ENCODE results near the gene RPL37A. TPM values are rescaled to one million over a fixed set of nuclear protein-coding genes. Genes with fewer than 3 reads are reported as not detected.

The RPL37A gene
- total RNA-seq, 4 donors from 2014 or later, result 59.1 to 1,456 (median 761) TPM

DNA sequence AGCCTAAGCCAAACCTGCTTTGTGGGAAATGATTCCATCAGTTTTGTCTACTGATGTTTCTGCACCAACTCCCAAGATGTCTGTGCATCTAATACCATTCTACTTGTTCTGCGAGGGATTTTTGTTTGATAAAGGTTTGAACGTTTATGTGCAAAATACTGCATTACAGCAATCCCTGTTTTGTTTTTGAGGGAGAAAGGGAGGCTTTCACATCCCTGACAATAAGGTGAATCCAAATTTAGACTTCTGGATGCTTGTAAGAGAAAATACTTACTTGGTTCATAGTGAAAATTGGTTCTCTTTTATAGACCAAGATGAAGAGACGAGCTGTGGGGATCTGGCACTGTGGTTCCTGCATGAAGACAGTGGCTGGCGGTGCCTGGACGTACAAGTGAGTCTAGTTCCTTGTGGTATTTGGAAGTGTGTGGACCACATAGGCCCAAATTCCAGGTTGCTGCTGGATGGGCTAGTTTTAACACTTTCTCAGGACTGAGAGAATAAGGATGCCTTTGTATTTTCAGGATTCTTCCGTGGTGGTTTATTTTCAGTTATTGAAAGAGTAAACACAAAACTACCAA lies 1.1 kb downstream of the RPL37A start:
- no peak for DNase-seq
- 7 to 11% methylated on average over 6 of the region's 6 CpGs for WGBS, 2 donors (ENCODE audit: low coverage in 1 of 2)

DNA sequence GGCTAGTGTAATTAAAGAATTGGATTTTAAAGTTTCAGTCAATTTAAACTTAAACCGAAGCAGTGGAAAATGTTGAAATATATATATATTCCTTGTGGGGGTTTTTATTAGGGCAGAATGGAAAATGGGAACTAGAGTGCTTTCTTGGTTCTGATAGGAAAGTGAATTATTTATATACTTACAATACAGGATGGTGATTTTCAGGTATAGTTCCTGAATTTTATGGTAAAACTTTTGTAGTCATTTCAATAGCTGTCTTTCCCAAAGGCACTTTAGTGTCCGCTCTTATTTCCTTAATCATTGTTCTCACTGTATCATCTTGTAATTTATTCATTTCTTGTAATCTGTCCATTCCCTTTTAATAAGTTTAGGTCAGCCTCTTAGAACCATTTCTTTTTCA lies 1.9 kb downstream of the RPL37A start:
- Histone ChIP-seq H3K4me1 (peaks cover 15 to 53% (median 40%) of the 10 kb centered on the region in 4 donors), H3K36me3 (peaks cover 0 to 34% (median 15%) of the 10 kb centered on the region in 4 donors), H3K27me3 (no peaks in the 10 kb centered on the region), H3K9me3 (no peaks in the 10 kb centered on the region), H3K4me3 (peak overlapping the region in 1 of 4 donors; percentile 73), H3K27ac (peak overlapping the region in 3 of 4 donors; percentile 85)
- no peak for DNase-seq
- in situ Hi-C loops (cut with MboI; ENCODE audit: low pct_ligation_motif_present in 1 of 4, low pct_unique_long_range_greater_than_20kb in 1 of 4, low sequenced_read_pairs in 3 of 4), result no loop called here
- intact Hi-C loops (cut with DNase I; ENCODE audit: low total_unique reads), result no loop called here
- no peak for TF ChIP-seq POLR2AphosphoS5 (IDR thresholded peaks at IDR 0.05)
- TF ChIP-seq POLR2A (IDR thresholded peaks at IDR 0.05), result no peak
- no peak for TF ChIP-seq EP300 (IDR thresholded peaks at IDR 0.05; ENCODE audit: low read depth)
- TF ChIP-seq, protein P1, sequence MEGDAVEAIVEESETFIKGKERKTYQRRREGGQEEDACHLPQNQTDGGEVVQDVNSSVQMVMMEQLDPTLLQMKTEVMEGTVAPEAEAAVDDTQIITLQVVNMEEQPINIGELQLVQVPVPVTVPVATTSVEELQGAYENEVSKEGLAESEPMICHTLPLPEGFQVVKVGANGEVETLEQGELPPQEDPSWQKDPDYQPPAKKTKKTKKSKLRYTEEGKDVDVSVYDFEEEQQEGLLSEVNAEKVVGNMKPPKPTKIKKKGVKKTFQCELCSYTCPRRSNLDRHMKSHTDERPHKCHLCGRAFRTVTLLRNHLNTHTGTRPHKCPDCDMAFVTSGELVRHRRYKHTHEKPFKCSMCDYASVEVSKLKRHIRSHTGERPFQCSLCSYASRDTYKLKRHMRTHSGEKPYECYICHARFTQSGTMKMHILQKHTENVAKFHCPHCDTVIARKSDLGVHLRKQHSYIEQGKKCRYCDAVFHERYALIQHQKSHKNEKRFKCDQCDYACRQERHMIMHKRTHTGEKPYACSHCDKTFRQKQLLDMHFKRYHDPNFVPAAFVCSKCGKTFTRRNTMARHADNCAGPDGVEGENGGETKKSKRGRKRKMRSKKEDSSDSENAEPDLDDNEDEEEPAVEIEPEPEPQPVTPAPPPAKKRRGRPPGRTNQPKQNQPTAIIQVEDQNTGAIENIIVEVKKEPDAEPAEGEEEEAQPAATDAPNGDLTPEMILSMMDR (IDR thresholded peaks at IDR 0.05), result no peak
- WGBS, 2 donors (ENCODE audit: low coverage in 1 of 2), result 80 to 81% methylated on average over 2 of the region's 2 CpGs

More for the DNA sequence above, 1.1 kb downstream of the RPL37A start:
- Histone ChIP-seq H3K27ac (peak overlapping the region; percentile 83 to 85 (median 85)), H3K9me3 (no peaks in the 10 kb centered on the region), H3K4me3 (peak overlapping the region; percentile 60 to 73 (median 64)), H3K27me3 (no peaks in the 10 kb centered on the region), H3K4me1 (peaks cover 15 to 53% (median 40%) of the 10 kb centered on the region in 4 donors), H3K36me3 (peaks cover 0 to 34% (median 15%) of the 10 kb centered on the region in 4 donors)
- intact Hi-C loops (cut with DNase I; ENCODE audit: low total_unique reads), result no loop called here
- in situ Hi-C loops (cut with MboI; ENCODE audit: low pct_ligation_motif_present in 1 of 4, low pct_unique_long_range_greater_than_20kb in 1 of 4, low sequenced_read_pairs in 3 of 4), result no loop called here
- TF ChIP-seq, protein P1 (IDR thresholded peaks at IDR 0.05), result no peak
- TF ChIP-seq EP300 (IDR thresholded peaks at IDR 0.05; ENCODE audit: low read depth) (no peak), POLR2A (IDR thresholded peaks at IDR 0.05) (no peak), POLR2AphosphoS5 (IDR thresholded peaks at IDR 0.05) (no peak)

DNA sequence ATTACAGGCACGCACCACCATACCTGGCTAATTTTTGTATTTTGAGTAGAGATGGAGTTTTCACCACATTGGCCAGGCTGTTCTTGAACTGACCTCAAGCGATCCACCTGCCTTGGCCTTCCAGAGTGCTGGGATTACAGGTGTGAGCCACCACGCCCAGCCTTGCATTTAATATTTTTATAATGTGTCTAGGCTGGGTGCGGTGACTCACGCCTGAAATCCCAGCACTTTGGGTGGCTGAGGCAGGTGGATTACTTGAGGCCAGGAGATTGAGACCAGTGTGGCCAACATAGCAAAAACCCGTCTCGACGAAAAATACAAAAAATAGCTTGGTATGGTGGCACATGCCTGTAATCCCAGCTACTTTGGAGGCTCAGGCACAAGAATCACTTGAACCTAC lies 3.2 kb downstream of the RPL37A start:
- Histone ChIP-seq H3K4me3 (no peak overlapping the region), H3K36me3 (peaks cover 0 to 34% (median 15%) of the 10 kb centered on the region in 4 donors), H3K9me3 (no peaks in the 10 kb centered on the region), H3K4me1 (peaks cover 15 to 53% (median 40%) of the 10 kb centered on the region in 4 donors), H3K27ac (peak overlapping the region in 2 of 4 donors; percentile 45 to 85), H3K27me3 (no peaks in the 10 kb centered on the region)
- in situ Hi-C loops (cut with MboI; ENCODE audit: low pct_ligation_motif_present in 1 of 4, low pct_unique_long_range_greater_than_20kb in 1 of 4, low sequenced_read_pairs in 3 of 4) (no loop called here), intact Hi-C loops (cut with DNase I; ENCODE audit: low total_unique reads) (no loop called here)
- TF ChIP-seq POLR2AphosphoS5 (IDR thresholded peaks at IDR 0.05), result no peak
- TF ChIP-seq, protein P1 (IDR thresholded peaks at IDR 0.05), result no peak
- no peak for TF ChIP-seq EP300 (IDR thresholded peaks at IDR 0.05; ENCODE audit: low read depth)
- no peak for TF ChIP-seq POLR2A (IDR thresholded peaks at IDR 0.05)
- DNase-seq, result peak; percentile 47
- WGBS, 2 donors (ENCODE audit: low coverage in 1 of 2), result 77 to 100% methylated on average over 1 to 8 of the region's 8 CpGs

DNA sequence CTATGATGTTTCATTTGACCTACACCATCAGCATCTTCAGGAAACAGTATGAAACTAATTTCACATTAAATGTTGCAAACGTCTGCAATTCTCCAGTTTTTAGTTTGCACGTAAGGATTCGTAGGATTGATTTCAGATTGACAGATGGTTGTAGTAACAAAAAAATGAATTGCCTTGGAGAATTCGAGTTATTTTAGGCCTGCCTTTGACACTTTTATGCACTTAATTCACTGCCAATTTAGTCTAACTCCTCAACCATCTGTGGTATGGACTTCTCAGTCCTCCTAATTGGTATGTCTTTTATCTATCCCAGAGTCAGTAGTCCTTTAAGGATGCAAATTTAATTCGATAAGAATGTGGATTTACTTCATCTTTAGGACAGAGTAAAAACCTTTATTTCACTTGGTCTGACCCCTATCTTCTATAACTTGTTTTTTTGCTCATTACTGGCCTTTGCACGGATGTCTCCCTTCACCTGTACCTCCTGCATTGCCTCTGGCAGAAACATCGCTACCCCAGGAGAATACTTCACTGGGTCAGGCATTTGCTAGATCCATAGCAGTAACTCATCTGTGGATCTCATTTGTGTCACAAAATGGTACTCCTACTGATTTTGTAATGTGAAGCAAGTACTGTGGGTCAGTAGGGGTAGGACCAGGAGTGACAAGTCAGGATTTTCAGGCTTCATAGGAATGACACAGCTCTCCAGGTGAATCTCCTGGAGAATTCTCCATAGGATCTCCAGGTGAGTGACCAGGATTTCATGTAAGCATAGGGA lies 3.9 kb downstream of the RPL37A start:
- WGBS, 2 donors (ENCODE audit: low coverage in 1 of 2), result 69 to 73% methylated on average over 7 of the region's 7 CpGs
- no peak overlapping the region for H3K4me3 ChIP-seq
- in situ Hi-C loops (cut with MboI; ENCODE audit: low pct_ligation_motif_present in 1 of 4, low pct_unique_long_range_greater_than_20kb in 1 of 4, low sequenced_read_pairs in 3 of 4) (no loop called here), intact Hi-C loops (cut with DNase I; ENCODE audit: low total_unique reads) (no loop called here)
- no peak for DNase-seq
- H3K27me3 ChIP-seq, result no peaks in the 10 kb centered on the region
- peak overlapping the region in 2 of 4 donors; percentile 45 to 85 for H3K27ac ChIP-seq
- peaks cover 0 to 34% (median 15%) of the 10 kb centered on the region in 4 donors for H3K36me3 ChIP-seq
- peaks cover 15 to 50% (median 40%) of the 10 kb centered on the region in 4 donors for H3K4me1 ChIP-seq
- no peaks in the 10 kb centered on the region for H3K9me3 ChIP-seq
- TF ChIP-seq, protein P1 (IDR thresholded peaks at IDR 0.05), result no peak
- TF ChIP-seq POLR2AphosphoS5 (IDR thresholded peaks at IDR 0.05) (no peak), EP300 (IDR thresholded peaks at IDR 0.05; ENCODE audit: low read depth) (no peak), POLR2A (IDR thresholded peaks at IDR 0.05) (no peak)
